Right renal cortex interstitium (tissue), 3 donors: ENCODE data around the gene KRT86. TPM values are rescaled to one million over a fixed set of nuclear protein-coding genes. Genes with fewer than 3 reads are reported as not detected.
"Not testable (repeated sequence)": the region's sequence is repeated elsewhere in the genome, so short reads cannot be mapped to it uniquely, and the experiment has no call there.

Experiments
- DNase-seq, 3 donors: peaks; one replicate each; pipeline ENCODE4 v3.0.0-alpha.2; 2013; ENCODE audit warnings: low read depth in 3 of 3, low spot score in 2 of 3
- polyA plus RNA-seq, 3 donors: library from polyadenylated mRNA; unstranded; fragments of 120-200 nt; gene quantifications; one replicate each; pipeline ENCODE4 v1.2.1, GENCODE V29; 2013; ENCODE audit not compliant: insufficient read length in 3 of 3

The KRT86 gene
- polyA plus RNA-seq, 3 donors, result not detected

DNA sequence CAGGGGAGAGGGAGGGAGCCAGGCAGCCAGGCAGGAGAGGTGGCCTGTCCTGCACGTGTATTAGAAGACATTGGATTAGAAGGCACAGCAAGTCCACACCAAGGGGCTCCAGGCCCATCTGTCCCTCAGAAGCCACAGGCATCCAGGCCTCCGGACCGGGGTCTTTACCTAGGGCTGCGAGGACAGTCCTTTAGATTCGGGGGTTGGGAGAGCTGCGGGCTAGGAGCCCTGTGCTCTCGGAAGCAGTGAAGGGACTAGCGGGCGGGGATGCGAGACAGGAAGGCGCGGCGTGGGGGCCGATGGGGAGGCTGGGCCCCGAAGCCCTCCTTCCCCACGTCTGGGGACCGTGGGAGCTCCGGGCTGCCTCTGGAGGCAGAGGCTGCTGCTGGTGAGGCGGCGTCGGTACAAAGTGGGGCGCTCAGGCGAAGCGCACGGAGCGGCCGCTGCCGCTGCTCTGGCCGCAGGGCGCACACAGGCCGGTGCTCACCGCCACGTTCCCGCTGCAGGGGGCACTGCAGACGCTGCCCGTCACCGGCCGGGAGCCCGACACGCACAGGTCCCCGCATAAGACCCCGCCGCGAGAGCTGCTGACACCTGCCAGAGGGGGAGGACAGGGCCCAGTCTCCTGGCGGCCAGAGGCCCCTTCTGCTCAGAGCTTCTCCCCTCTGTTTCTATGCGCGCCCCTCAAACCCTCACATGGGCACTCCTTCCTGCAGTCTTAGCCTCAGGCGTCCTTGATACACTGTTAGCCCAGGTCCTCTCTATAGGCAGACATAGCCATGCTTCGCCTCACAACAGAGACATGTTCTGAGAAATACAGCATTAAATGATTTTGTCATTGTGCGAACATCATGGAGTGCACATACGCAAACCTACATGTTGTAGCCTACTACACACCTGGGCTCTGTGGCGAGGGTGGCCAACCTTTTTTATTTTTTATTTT, 24.1 kb upstream of the KRT86 start:
- DNase-seq, result no peak

DNA sequence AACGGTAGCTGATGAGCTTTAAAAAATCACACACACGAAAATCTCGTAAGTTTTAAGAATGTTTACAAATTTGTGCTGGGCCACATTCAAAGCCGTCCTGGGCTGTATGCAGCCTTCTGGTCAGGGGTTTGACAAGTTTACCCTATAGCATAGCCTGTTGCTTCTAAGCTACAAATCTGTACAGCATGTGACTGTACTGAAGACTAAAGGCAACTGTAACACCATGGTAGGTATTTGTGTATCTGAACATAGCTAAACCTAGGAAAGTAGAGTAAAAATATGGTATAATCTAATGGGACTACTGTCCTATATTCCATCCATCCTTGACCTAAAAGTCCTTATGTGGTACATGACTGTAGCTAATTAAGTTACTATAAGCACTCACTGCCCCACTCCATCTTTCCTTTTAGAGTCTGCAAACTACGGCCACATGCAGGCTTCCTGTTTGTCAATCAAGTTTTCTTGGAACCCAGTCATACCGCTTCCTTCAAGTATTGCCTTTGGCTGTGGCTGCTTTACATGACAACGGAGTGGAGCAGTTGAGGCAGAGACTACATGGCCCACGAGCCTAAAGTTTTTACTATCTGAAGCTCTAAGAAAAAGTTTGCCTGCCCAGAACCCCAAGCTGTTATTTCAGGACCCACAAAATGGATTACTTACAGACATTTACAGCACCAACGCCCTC, 22.9 kb upstream of the KRT86 start:
- no peak for DNase-seq

GRCh38 chr12:52252175-52252615, 22.2 kb upstream of the KRT86 start:
- DNase-seq, result not testable (repeated sequence)

GRCh38 chr12:52252728-52253343, 21.6 kb upstream of the KRT86 start:
- DNase-seq, result no peak

DNA sequence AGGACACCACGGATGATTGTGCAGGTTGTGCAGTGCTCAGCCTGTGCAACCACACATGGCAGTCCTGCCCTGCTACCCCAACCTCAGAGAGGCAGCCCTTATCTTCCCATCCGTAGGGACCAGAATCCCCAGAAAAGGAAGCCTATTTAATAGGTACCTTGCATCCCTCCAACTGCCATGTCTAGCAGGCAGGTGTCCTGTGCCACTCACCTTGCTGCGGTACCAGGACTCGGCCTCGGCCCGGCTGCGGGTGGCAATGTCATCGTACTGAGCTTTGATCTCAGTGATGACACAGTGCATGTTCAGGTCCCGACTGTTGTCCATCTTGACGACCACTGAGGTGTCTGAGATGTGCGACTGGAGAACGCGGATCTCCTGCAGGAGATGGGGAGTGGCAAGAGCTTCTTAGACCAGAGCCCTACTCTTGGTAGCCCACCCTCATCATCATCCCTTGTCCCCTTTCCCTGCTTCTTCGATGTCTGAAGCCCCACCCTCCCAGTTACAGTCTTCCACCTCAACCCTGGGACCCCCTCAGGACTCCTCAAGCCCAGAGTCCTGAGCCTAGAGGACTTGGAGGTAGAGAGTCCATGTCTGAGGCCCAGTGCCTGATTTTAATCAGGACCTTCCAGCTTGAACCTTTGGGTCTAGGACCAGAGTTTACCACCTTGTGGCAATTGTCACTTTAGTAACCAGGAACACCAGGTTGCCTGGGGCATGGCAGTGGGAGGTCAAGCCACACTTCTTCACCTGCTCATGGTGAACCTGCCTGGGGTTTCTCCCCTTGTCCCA, 20.9 kb upstream of the KRT86 start:
- no peak for DNase-seq

- DNase-seq, result no peak
These were observed 20.1 kb upstream of the KRT86 start for GRCh38 chr12:52254180-52254964.

DNA sequence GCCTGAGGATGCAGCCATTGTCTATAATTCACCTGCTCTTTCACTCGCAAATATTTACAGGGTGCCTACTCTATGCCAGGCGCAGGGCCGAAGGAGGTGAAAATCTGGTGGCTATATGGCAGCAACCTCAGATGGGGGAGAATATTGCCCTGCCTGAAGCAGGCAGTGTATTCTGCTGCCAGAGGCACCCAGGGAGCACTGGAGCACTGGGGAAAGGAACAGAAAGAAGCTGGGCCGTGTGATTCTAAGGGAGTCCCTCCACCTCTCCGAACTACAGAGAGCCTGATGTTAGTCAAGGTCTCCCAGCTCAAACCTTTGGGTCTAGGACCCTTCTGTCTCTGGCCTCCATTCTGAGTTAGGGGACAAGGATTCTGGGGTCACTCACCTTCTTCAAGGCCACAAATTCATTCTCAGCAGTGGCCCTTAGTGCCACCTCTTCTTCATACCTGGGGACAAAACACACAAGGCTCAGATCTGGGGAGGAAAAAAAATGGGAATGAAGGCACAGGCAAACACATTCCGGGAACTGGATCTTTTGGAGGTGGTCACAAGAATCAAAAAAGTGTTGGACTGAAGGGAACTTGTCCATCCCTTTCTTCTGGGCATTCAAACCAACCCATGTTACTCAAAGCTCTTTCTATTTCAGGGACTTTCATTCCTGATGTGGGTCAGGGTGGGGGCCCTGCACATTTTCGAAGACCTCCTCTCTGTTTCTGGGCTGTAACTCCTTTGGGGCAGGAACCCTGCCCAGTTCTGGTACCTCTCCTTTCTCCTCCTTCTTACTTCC, 19.3 kb upstream of the KRT86 start:
- no peak for DNase-seq

DNA sequence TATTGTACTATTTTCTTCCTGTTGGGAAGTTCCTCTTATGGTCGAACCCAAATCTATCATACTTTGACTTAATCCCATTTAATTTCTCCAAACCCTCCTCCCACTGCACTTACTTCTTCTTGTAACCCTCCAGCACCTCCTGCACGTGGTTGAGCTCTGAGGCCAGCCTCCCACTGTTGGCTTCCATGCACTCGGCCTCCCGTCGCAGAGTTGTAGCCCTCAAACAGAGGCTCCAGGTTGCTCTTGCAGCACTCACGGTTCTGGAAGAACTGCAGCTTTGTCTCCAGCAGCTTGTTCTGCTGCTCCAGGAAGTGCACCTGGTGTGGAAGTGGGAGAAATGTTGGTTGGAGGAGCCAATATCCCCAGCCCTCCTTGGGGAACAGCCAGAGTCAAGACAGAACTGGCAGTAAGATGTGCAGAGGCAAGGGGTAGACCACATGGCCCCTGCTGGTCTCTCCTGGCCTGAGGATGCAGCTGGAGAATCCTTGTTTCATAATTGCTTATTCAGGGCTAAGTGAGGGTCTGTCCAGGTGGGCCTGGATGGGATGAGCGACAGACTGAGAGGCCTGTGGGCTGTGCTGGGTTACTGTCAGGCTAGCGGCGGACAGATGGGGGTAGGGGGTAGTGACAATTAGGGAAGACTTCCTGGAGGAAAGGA, 18.4 kb upstream of the KRT86 start:
- DNase-seq, result no peak

DNA sequence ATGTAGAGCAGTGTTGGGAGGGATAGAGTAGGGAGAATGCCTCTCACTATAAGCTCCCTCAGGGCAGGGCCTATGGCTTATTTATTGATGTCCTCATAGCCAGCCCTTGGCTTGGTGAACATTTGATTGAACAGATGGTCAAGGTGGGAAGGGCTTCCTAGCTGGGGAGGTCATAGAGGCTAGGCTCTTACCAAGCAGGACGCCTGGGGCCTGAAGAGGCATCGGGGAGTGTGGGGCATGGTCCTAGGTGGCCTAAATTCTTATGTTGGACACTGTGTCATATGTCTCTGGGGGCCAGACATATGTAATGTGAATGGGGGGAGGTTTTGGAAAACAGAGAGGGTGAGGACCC, 17.9 kb upstream of the KRT86 start:
- no peak for DNase-seq

DNA sequence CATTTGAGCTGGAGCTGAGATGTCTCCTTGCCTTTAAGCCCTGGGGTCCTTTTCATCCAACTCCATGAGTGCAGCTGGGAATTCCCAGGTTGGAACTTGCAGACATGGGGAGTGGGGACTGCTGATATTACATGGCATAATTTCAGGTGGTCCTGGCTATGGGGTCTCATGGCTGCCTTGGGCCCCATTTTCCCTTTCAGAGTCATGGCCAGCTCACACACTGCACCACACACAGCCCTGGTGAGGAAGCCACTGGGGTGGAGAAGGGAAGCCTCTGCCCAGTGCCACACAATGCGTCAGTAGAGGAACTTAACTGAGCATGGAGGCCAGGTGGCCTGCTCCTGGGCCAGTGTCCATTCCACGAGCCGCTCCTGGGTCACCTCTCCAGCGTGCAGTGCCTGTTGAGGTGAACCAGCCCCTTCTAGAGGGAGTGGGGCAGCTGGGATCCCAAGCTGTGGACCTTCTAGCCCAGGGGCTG, 17.3 kb upstream of the KRT86 start:
- no peak for DNase-seq

- not testable (repeated sequence) for DNase-seq
These were observed 16.5 kb upstream of the KRT86 start for GRCh38 chr12:52257922-52258321.

GRCh38 chr12:52258335-52258901, 16.0 kb upstream of the KRT86 start:
- DNase-seq, result no peak

DNA sequence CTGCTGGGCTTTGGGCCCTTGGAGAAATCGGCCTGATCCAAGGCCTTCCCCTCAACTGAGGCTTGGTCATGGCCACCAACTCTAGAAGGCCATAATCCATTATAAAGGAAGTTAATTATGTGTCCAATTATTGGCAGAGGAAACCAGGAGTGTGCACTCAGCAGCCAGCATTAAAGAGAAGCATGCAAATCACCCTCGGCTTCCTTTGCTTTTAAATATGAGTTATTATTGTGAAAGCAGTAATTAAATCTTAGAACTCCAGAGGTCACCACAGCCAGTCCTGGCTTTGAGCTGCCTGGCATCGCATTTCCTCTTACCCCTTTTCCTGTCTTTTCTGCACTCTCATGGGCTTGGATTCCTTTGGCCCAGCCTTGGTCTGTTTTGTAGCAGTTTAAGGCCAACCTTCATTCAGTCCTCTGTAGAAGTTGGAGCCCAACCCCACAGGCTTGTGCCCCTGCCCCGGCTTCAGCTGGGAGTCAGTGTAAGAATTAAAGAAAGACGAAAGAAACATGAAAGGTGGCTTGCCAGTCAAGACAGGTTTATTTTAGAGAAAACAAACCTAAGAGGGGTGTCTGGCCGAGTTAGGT, 14.7 kb upstream of the KRT86 start:
- DNase-seq, result no peak

DNA sequence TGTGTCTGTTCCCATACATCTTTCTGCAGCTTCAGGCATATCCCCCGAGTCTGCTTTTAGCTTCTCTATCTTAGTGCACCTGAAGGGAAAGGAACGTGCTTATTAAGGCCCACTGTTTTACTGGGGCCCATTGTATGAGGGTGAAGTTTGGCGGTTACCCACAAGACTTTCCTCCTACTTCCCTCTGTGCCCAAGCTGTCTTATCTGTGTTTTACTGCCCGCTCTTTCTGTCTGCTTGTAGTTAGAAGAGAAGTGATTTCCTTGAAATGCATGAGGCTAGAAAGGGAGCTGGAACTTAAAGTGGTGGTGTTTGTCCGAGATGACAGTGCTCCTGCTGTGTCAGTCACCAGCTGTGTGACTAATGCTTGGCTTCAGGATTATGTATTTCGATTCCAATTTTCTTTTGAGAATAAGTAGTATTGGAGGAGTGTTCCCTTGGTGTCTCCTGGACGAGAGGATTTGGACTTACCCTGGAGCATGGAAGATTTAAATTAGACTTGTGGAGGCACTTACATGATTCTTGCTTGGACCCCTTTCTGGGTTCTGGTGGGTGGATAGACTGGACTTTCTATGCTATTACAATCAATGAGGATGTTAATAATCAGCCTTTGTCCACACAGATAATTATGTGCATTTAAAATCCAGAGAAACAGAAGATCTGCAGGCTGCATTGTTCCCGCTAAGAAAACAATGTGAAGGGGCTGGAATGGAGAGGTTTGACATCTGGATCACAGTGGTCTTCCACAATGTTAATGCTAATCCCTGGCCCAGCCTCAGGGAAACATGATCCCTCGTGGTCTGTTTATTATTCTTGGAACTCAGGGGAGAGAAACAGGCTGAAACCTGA, 13.9 kb upstream of the KRT86 start:
- no peak for DNase-seq

DNA sequence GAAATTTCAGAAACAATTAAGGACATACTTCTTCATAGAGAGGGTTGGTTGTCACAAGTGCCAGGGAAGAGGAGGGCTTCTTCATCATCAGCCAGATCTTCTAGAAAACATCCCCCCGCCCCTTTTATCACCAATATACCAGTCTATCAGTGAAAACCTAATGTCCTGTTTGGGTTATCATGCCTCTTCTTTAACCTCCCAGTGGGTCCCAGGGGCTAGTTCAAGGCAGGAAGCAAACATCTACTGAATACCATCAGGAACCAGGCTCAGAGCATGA, 13.3 kb upstream of the KRT86 start:
- DNase-seq, result no peak

GRCh38 chr12:52262286-52262685, 12.2 kb upstream of the KRT86 start:
- no peak for DNase-seq

GRCh38 chr12:52263761-52264434, 10.5 kb upstream of the KRT86 start:
- no peak for DNase-seq
